HepG2 (cell line): Measurements from ENCODE around the gene GIPC1. TPM values are rescaled to one million over a fixed set of nuclear protein-coding genes. Genes with fewer than 3 reads are reported as not detected.

ENCODE experiments used
- ATAC-seq: fragments of 200-7000 bp; cut with Tn5 transposase; 3 replicates; pipeline ENCODE4 v1.9.1; 2020; ENCODE audit warnings: mild to moderate bottlenecking, moderate library complexity
- BruUV-seq: library from RNA; stranded (reverse); fragments of 400-500 nt; replicated peaks from 2 replicates; lab custom pipeline; 2021; lab: Mats Ljungman, UMichigan
- CTCF ChIA-PET: fragments of 300-600 bp; formaldehyde crosslinking; extraction: SDS; loops from one replicate; lab custom pipeline; 2021; ENCODE audit warnings: low total read pairs, inconsistent platforms, low intra/inter-chr PET ratio; lab: Yijun Ruan, JAX
- POLR2A ChIA-PET: fragments of 350-600 bp; sonication (Branson Sonifier 250); formaldehyde crosslinking; loops from one replicate; lab custom pipeline; 2020; ENCODE audit warnings: antibody characterized with exemption, inconsistent platforms; lab: Yijun Ruan, JAX
- DNase-seq: peaks from one replicate; pipeline ENCODE4 v3.0.0-alpha.2; 2015; ENCODE audit warnings: low spot score
- FAIRE-seq: peaks from 3 replicates; lab custom pipeline; 2011; peaks lifted over from hg19 to GRCh38; lab: Jason Lieb, UNC
- H2AFZ ChIP-seq: one replicate; pipeline ENCODE4 v1.6.1; 2011; ENCODE audit warnings: low read length, inconsistent platforms
- H3K27ac ChIP-seq: fragments of 300-600 bp; 3 replicates; pipeline ENCODE4 v1.8.0; 2011; ENCODE audit warnings: mixed run types, mild to moderate bottlenecking, mixed read lengths, low read length, inconsistent platforms; ENCODE audit not compliant: insufficient read depth; ENCODE audit errors: extremely low read length
- H3K27me3 ChIP-seq, 2 experiments: fragments of 200-600 bp in 1 of 2; 2 replicates in 1 of 2; 3 replicates in 1 of 2; pipeline versions ENCODE4 v1.6.0 to v1.8.0; 2011; ENCODE audit warnings: low read length in 2 of 2, mild to moderate bottlenecking in 2 of 2, moderate library complexity in 2 of 2, inconsistent platforms in 1 of 2; ENCODE audit not compliant: insufficient read depth in 2 of 2, control insufficient read depth in 1 of 2
- H3K36me3 ChIP-seq, 2 experiments: fragments of 200-600 bp in 1 of 2; replicated peaks in 1 of 2; 2 replicates in 1 of 2; 3 replicates in 1 of 2; pipeline versions ENCODE4 v1.5.1 to v1.8.0; 2011; ENCODE audit warnings: low read length in 2 of 2, inconsistent platforms in 1 of 2; ENCODE audit not compliant: insufficient read depth in 2 of 2, control insufficient read depth in 1 of 2
- H3K4me1 ChIP-seq: 2 replicates; pipeline ENCODE4 v1.5.1; 2012; ENCODE audit warnings: low read length, inconsistent platforms; ENCODE audit not compliant: insufficient read depth
- H3K4me2 ChIP-seq: 2 replicates; pipeline ENCODE4 v1.6.0; 2011; ENCODE audit warnings: low read depth, low read length, inconsistent platforms
- H3K4me3 ChIP-seq, 3 experiments: fragments of 200-600 bp in 1 of 3; sonication (generic), shearing (Covaris generic) in 1 of 3; replicated peaks in 1 of 3; 2 replicates each; pipeline ENCODE4 v1.5.1; 2011 to 2016; ENCODE audit warnings: low read length in 3 of 3, inconsistent platforms in 2 of 3, low read depth in 2 of 3, mild to moderate bottlenecking in 2 of 3, control low read depth in 1 of 3, mixed read lengths in 1 of 3; ENCODE audit not compliant: insufficient read depth in 1 of 3
- H3K79me2 ChIP-seq: one replicate; pipeline ENCODE4 v1.6.1; 2011; ENCODE audit warnings: low read length, inconsistent platforms; ENCODE audit not compliant: insufficient read depth
- H3K9ac ChIP-seq: 2 replicates; pipeline ENCODE4 v1.6.0; 2011; ENCODE audit warnings: mild to moderate bottlenecking, low read depth, low read length, inconsistent platforms; ENCODE audit not compliant: insufficient read depth
- H3K9me3 ChIP-seq: 2 replicates; pipeline ENCODE4 v1.5.1; 2012; ENCODE audit warnings: mild to moderate bottlenecking, low read length
- H4K20me1 ChIP-seq: 2 replicates; pipeline ENCODE4 v1.6.0; 2011; ENCODE audit warnings: inconsistent platforms, mild to moderate bottlenecking, low read length, moderate library complexity; ENCODE audit not compliant: insufficient read depth
- ZNF83 ChIP-seq: sonication (generic); formaldehyde crosslinking; IDR thresholded peaks from 2 replicates; pipeline ENCODE4 v1.4.0; 2020; ENCODE audit warnings: missing genetic modification reagents, mild to moderate bottlenecking, borderline replicate concordance
- WGBS: methylation state at CpG from one replicate; pipeline ENCODE4 v1.1.6; 2017; ENCODE audit warnings: low lambda C conversion rate; 5-methylcytosine and 5-hydroxymethylcytosine counted together
- in situ Hi-C: cut with HindIII; loops from 2 replicates; pipeline ENCODE4 v1.10.0; 2017; ENCODE audit warnings: low pct_unique_long_range_greater_than_20kb; ENCODE audit not compliant: extremely low pct_ligation_motif_present
- intact Hi-C: fragments of 100-400 bp; cut with micrococcal nuclease; formaldehyde crosslinking; loops from one replicate; pipeline ENCODE4 v1.10.0; 2022; ENCODE audit not compliant: unreplicated experiment
- polyA plus RNA-seq, 8 experiments: library from polyadenylated mRNA; depleted of rRNA in 3 of 8; stranded (reverse) in 7 of 8; unstranded in 1 of 8; fragments of >200 nt; fragmentation: Illumina TruSeq in 4 of 8; extraction: Trizol in 4 of 8; gene quantifications; 2 replicates each; pipeline versions ENCODE4 v1.2.1 to v1.2.3, GENCODE V29; 2011 to 2016; ENCODE audit warnings: low read depth in 4 of 8, missing spikeins in 1 of 8, mixed read lengths in 1 of 8; ENCODE audit not compliant: insufficient read depth in 1 of 8
- total RNA-seq, 5 experiments: library from RNA; depleted of rRNA; stranded (reverse); fragments of >200 nt; fragmentation: Illumina TruSeq; extraction: Trizol; gene quantifications; 2 replicates each; pipeline ENCODE4 v1.2.3, GENCODE V29; 2016; ENCODE audit warnings: low read depth in 1 of 5
- TF ChIP-seq, protein P1 (sequence below), 2 experiments: fragments of 450-650 bp in 1 of 2; sonication (generic) in 1 of 2; formaldehyde crosslinking in 1 of 2; IDR thresholded peaks; 2 replicates each; pipeline versions ENCODE4 v1.6.1 to v1.8.0; 2016 to 2022; ENCODE audit warnings: antibody characterized with exemption in 1 of 2, mild to moderate bottlenecking in 1 of 2, missing genetic modification reagents in 1 of 2
- TF ChIP-seq, protein P2 (sequence below): IDR thresholded peaks from 2 replicates; pipeline ENCODE4 v1.6.1; 2016

The GIPC1 gene
- total and polyA plus RNA-seq, 2 of the 13 experiments (the other 11 are each of a cell fraction or from before 2014, with no cell fraction given), result 27.1 to 48.1 TPM

DNA sequence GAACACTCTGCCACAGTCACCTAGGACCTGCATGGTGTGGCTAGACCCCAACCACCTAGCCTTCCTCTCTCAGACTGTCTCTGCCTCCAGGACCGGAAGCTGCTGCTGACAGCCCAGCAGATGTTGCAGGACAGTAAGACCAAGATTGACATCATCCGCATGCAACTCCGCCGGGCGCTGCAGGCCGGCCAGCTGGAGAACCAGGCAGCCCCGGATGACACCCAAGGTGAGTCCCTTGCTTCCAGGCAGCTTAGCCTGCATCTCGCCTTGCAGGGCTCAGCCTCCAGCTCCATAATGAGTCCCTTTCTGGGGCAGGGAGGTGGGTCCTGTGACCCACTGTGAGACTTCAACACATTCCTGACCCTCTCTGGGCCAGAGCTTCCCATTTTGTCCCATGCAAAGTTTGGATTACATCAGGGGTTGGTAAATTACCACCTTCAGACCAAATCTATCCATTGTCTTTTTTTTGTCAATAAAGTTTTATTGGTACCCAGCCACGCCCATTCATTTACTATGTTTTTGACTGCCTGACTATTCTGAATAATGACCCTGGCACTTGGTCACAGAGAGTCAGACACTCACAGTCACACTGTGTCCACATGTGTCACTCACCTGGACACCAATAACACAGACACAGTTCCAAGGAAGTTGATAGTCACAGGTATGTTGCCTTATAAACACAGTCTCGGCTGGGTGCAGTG, 49.4 kb downstream of the GIPC1 start:
- no peak for TF ChIP-seq ZNF83 (CRISPR knock-in tag)
- TF ChIP-seq, protein P1, sequence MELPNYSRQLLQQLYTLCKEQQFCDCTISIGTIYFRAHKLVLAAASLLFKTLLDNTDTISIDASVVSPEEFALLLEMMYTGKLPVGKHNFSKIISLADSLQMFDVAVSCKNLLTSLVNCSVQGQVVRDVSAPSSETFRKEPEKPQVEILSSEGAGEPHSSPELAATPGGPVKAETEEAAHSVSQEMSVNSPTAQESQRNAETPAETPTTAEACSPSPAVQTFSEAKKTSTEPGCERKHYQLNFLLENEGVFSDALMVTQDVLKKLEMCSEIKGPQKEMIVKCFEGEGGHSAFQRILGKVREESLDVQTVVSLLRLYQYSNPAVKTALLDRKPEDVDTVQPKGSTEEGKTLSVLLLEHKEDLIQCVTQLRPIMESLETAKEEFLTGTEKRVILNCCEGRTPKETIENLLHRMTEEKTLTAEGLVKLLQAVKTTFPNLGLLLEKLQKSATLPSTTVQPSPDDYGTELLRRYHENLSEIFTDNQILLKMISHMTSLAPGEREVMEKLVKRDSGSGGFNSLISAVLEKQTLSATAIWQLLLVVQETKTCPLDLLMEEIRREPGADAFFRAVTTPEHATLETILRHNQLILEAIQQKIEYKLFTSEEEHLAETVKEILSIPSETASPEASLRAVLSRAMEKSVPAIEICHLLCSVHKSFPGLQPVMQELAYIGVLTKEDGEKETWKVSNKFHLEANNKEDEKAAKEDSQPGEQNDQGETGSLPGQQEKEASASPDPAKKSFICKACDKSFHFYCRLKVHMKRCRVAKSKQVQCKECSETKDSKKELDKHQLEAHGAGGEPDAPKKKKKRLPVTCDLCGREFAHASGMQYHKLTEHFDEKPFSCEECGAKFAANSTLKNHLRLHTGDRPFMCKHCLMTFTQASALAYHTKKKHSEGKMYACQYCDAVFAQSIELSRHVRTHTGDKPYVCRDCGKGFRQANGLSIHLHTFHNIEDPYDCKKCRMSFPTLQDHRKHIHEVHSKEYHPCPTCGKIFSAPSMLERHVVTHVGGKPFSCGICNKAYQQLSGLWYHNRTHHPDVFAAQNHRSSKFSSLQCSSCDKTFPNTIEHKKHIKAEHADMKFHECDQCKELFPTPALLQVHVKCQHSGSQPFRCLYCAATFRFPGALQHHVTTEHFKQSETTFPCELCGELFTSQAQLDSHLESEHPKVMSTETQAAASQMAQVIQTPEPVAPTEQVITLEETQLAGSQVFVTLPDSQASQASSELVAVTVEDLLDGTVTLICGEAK (IDR thresholded peaks at IDR 0.05), result peak; percentile 81
- TF ChIP-seq, protein P1 (CRISPR knock-in tag; IDR thresholded peaks at IDR 0.05), result peak; percentile 98
- TF ChIP-seq, protein P2, sequence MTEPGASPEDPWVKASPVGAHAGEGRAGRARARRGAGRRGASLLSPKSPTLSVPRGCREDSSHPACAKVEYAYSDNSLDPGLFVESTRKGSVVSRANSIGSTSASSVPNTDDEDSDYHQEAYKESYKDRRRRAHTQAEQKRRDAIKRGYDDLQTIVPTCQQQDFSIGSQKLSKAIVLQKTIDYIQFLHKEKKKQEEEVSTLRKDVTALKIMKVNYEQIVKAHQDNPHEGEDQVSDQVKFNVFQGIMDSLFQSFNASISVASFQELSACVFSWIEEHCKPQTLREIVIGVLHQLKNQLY, result no peak
- no TSS peak for BruUV-seq
- Histone ChIP-seq H3K4me1 (no peaks in the 10 kb centered on the region), H3K9ac (no peak overlapping the region), H3K27me3 (no peaks in the 10 kb centered on the region), H3K9me3 (no peaks in the 10 kb centered on the region), H3K36me3 (peaks cover 23 to 65% of the 10 kb centered on the region in 2 experiments), H2AFZ (no peak overlapping the region), H3K79me2 (no peaks in the 10 kb centered on the region), H3K4me2 (no peak overlapping the region), H3K27ac (no peak overlapping the region), H3K4me3 (no peak overlapping the region), H4K20me1 (no peaks in the 10 kb centered on the region)
- POLR2A ChIA-PET, result no interaction called here
- intact Hi-C loops (no loop called here), in situ Hi-C loops (no loop called here)
- FAIRE-seq (no peak), DNase-seq (no peak), ATAC-seq (no peak)
- WGBS, result 100% methylated on average over 2 of the region's 10 CpGs
- CTCF ChIA-PET, result no interaction called here
